Cardiac septum (tissue), 1 donor: ENCODE data around the gene OTOP3. TPM values are rescaled to one million over a fixed set of nuclear protein-coding genes. Genes with fewer than 3 reads are reported as not detected.

Experiments
- DNase-seq: peaks from one replicate; pipeline ENCODE4 v3.0.0-alpha.2; 2020; ENCODE audit warnings: low spot score
- intact Hi-C: fragments of 100-400 bp; cut with DNase I; formaldehyde crosslinking; loops from one replicate; pipeline ENCODE4 v1.14.0; 2022
- total RNA-seq: library from RNA; stranded (reverse); fragmentation: NEBNext Ultra II Directional; extraction: Animal tissue kit (Norgen Biotek cat#: 25700); gene quantifications from one replicate; pipeline ENCODE4 v1.2.1, GENCODE V29; 2021
- donor health status: DM: no; HTN: no; CAD: no.

Gene OTOP3
- total RNA-seq, 1 donor from 2014 or later, result not detected

DNA sequence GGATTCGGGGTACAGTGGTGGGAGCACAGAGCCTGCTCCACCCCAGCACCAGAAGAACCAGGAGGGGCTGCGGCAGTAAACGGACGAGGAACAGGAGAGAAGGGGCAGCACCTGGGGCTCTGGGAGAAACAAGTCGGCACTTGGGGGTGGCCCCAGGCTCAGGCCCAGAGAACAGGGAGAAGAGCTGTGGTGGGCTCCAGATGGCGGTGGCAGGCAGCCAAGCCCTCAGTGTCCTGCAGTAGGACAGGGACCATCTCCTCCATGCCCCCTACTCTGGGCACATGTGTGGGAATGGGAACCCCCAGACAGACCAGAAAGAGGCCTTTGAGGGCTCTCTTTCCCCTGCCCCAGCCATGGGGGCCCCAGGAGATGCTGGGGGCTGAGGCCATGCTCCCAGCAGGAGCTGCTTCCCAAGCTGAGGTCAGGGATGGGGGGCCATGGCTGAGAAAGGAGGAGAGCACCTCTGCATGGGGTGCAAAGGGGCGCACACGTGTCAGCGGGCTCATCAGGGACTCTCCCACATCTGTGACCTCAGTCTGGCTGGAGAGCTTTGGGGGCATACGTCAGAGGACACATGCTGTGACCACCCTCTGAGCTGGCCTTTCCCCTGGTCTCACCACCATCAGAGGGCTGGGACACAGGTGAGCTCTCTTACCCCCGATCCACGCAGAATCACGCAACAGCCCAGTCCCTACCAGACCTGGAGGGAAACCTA lies 19.4 kb upstream of the OTOP3 start:
- DNase-seq, result no peak
- intact Hi-C loops, result no loop called here

GRCh38 chr17:74916851-74917199 lies 18.9 kb upstream of the OTOP3 start:
- intact Hi-C loops, result no loop called here
- no peak for DNase-seq

DNA sequence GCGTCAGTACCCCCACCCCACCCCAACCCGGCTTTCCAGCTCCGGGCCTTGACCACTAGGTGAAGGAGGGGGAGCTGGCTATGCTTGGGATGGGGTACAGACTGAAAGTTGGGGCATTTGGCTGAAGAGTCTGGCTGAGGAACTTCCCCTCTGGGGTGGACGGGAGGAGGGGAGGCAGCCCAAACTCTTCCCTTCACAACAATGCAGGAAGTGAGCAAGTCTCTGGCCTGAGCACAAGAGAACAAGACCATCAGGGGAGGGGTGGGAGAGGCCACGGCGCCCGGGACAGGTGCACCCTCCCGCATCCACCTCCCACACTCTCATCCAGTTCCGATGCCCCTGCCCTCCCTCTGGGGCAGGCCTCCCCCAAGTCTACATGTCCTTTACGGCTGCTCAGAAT lies 18.3 kb upstream of the OTOP3 start:
- intact Hi-C loops, result no loop called here
- no peak for DNase-seq

- DNase-seq, result no peak
- intact Hi-C loops, result no loop called here
Measured at GRCh38 chr17:74918906-74919305, 16.8 kb upstream of the OTOP3 start.

DNA sequence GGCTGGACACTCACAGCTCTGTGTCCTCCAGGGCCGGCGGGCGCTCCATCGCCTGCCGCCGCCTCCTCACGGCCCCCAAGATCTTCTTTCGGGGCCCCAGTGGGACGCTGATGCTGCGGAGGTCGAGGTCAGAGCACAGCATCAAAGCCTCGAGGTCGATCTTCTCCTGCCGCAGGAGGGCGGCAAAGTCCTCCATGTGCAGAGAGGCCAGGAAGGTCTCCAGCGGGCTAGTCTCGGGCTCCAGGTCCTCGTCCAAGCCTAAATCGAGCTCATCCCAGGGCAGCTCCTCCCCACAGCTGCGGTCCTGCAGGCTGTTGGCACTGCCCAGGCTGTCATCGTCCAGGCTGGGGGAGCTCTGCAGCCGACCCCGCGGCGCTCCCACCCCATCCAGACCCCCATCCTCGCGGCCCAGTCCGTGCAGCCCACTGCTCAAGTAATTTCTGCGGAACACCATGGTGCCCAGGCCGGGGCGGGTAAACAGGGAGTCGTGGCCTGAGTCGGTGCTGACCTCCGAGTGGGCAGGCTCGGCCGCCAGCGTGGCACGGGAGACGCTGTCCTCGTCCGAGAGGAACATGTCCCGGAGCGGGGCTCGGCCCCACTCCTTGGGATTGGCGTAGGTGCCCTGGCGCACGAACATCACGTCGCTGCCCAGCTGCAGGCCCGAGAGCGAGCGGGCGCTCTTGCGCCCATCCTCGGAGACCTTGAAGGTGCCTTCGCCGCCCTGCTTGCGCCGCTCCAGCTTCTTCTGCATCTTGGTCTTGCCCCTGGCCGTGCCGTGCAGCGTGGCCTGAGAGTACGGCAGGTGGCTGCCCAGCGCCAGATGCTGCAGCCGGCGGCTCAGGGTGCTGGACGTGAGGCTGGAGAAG lies 16.0 kb upstream of the OTOP3 start:
- no peak for DNase-seq
- intact Hi-C loops, result no loop called here

GRCh38 chr17:74920306-74920620 lies 15.4 kb upstream of the OTOP3 start:
- no peak for DNase-seq
- intact Hi-C loops, result no loop called here

GRCh38 chr17:74920642-74921025 lies 15.1 kb upstream of the OTOP3 start:
- intact Hi-C loops, result no loop called here
- no peak for DNase-seq

DNA sequence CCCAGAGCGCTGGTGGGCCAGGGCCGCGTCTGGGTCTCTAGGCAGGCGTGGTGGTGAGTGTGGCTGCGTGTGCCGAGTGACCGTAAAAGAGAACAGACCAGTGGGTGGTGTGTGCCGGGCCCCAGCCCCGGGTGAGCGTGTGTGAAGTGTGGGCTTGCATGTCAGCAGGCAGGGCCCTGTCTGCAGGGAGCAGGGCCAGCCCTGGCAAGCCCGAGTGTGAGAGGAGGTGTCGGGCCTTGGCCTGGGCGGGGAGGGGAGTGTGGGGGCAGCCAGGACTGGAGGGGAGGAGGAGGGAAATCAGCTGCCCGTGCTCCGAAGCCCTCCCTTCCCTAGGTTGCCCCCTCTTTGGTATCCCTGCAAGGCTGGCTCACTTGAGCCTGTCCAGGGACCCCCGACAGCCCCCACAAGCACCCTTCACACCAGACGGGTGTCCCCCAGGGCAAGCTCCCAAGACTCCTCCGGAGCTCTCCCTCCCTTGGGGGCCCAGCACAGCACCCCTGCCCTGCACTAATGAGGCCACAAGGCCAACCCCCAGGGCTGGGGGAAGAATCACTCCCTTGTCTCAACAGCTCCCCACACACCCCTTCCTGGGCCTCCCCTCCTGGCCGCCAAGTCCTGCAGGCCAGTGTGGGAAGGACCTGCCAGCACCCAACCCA lies 14.5 kb upstream of the OTOP3 start:
- intact Hi-C loops, result no loop called here
- no peak for DNase-seq

DNA sequence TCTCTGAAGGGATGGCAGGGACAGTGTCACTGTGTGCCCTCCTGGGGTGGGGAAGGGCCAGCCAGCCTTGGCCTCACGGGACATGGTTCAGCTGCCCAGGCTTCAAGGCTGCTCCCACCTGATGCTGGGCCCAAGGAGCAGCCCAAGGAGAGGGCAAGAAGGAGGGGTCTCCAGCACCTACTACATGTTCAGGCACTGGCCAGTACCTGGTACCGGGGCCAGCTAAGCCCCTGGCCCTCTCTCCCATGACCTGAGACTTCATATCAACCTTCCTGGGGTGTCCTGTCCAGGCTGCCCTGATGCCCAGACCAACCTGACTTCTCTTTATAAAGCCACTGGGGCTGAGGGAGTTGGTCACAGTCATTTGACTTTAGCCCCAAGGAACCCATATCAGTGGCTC lies 13.9 kb upstream of the OTOP3 start:
- intact Hi-C loops, result no loop called here
- DNase-seq, result no peak

- intact Hi-C loops, result no loop called here
- no peak for DNase-seq
Measured at GRCh38 chr17:74922172-74922571, 13.5 kb upstream of the OTOP3 start.

GRCh38 chr17:74922694-74923537 lies 12.8 kb upstream of the OTOP3 start, which contains the start of gene USH1G:
USH1G (minus strand) TSS chr17:74923255; CDS start chr17:74923073, 182 bp downstream.
- intact Hi-C loops, result no loop called here
- DNase-seq, result no peak

- intact Hi-C loops, result no loop called here
- peak; percentile 83 for DNase-seq
Measured at GRCh38 chr17:74923538-74924249, 12.0 kb upstream of the OTOP3 start.

- DNase-seq, result peak; percentile 80
- intact Hi-C loops, result no loop called here
Measured at GRCh38 chr17:74924250-74924948, 11.3 kb upstream of the OTOP3 start, which contains the start of gene OTOP2. OTOP2 (plus strand) TSS chr17:74924273; CDS start chr17:74924633, 360 bp downstream.

- intact Hi-C loops, result no loop called here
Measured at GRCh38 chr17:74925242-74925641, 10.5 kb upstream of the OTOP3 start.

GRCh38 chr17:74928786-74929185 lies 6.9 kb upstream of the OTOP3 start:
- intact Hi-C loops, result no loop called here
- DNase-seq, result no peak

More at GRCh38 chr17:74925242-74925641, 10.5 kb upstream of the OTOP3 start:
- no peak for DNase-seq

- DNase-seq, result no peak
- intact Hi-C loops, result no loop called here
Measured at GRCh38 chr17:74930535-74931036, 5.1 kb upstream of the OTOP3 start.

DNA sequence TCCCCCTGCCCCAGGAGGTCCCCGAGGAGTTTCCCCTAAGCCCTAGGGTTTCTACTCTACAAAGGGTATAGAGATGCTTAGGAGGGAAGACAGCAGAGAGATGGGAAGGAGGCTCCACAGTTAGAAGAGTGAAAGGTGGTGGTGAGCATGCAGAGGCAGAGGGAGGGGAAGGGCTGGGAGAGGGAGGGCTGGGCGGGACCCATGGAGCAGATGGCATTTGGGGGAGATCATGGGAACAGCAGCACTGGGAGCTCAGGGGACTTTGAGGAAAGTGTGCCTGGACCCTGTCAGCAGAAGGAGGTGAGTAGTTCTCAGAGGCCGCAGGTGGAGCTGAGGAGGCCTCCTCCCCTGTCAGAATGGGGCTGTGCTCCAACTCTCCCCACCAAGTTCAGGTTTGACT lies 650 bp upstream of the OTOP3 start:
- intact Hi-C loops, result no loop called here
- no peak for DNase-seq

DNA sequence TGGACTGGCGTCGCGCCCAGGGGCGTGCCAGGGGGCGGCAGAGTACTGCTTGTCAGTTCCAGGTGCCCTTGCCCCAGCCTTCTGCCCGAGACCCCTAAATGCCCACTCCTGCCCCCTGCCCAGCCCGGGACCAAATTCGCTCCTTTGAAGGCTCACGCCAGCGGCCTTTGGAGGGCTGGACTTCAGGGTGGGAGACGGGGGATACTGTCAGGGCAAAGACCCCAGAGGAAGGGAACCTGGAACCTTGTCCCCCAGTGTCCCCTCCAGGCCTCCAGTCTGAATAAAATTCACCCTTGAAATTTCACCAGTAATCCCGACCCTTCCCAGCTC lies 737 bp downstream of the OTOP3 start:
- no peak for DNase-seq
- intact Hi-C loops, result no loop called here
